GM12801 (cell line): ENCODE measurements around the gene CCM2.

ENCODE experiments used
- TF ChIP-seq, protein P1 (sequence below): IDR thresholded peaks from one replicate; pipeline ENCODE4 v1.5.1; 2011; ENCODE audit warnings: control low read depth; ENCODE audit not compliant: insufficient read length; ENCODE audit errors: extremely low read depth

The CCM2 gene

DNA sequence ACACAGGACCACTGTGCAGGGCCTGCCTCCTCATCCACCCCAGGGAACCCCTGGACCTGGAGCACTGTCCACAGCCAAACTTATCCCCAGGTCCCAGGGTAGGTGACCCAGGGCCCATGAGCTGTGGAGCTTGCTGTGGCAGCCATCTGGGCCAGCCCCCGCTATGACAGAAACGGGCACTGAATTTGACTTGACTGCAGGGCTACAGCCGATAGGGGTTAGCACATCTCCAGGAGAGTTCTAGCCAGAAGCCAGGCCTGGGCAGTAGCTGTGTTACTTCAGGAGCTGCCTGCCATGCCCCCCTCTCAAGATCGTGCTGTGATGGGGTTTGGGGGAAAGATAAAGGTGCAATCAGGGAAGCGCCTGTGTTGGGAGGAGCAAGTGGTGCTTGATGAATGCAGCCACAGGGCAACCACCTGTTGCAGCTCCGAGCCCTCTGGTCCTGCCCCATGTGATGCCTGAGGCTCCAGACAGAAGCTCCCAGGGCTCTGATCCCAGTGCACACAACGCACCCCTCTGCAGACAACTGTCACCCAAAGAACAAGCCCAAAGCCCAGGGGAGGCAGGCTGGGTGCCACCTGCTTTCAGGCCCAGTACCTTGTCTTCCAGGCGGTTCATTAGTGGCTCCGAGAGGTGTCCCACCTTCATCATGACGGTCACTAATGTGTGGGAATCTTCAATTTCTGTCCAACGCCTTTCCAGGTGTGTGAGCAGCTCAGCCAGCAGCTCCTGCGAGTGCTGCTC is 105.0 kb downstream of the CCM2 start:
- TF ChIP-seq, protein P1, sequence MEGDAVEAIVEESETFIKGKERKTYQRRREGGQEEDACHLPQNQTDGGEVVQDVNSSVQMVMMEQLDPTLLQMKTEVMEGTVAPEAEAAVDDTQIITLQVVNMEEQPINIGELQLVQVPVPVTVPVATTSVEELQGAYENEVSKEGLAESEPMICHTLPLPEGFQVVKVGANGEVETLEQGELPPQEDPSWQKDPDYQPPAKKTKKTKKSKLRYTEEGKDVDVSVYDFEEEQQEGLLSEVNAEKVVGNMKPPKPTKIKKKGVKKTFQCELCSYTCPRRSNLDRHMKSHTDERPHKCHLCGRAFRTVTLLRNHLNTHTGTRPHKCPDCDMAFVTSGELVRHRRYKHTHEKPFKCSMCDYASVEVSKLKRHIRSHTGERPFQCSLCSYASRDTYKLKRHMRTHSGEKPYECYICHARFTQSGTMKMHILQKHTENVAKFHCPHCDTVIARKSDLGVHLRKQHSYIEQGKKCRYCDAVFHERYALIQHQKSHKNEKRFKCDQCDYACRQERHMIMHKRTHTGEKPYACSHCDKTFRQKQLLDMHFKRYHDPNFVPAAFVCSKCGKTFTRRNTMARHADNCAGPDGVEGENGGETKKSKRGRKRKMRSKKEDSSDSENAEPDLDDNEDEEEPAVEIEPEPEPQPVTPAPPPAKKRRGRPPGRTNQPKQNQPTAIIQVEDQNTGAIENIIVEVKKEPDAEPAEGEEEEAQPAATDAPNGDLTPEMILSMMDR, result no peak

DNA sequence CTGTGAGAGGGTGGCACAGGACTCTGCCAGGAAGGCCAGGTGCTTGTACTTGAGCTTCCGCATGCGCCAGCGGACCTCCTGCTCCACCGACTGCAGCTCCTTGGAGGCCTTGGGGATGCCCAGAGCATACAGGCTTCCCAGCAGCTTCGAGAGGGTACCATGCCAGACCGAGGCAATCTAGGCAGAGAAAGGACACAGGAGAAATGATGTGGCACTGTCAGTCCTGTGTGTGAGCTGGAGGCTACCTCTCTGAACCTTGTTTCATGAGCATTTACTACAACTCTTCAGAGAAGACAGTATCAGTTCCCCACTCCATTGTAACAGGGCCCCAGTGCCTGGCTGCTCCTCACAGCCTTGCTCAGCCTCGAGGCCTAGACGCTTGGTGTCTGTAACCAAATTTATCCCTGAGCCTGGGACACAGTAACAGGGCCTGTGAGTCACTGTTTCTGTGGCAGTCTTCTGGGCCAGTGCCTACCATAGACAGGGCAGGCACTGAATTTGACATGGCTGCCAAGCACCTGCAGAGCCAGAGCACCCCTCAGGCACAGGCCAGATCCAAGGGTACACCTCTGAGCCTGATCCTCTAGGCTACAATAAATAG is 105.7 kb downstream of the CCM2 start:
- TF ChIP-seq, protein P1, result no peak

DNA sequence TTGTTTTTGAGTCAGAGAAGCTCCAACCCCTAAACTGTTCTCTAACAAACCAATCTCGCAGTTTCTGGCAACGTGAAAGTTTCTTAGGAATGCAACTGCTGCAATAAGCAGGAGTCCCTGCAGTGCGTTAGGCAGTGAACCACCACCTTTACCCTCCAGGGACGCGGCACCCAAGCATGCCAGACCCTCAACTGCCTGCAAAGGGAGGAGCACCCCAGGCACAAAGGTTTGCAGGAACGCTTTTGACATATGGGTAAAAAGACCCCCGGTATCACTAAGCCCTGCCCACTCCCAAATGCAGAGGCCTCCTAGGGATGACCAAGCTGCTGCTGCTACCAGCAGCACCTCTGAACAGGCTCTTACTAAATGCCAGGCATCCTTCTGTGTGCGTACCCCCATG is 106.8 kb downstream of the CCM2 start:
- TF ChIP-seq, protein P1, result no peak

DNA sequence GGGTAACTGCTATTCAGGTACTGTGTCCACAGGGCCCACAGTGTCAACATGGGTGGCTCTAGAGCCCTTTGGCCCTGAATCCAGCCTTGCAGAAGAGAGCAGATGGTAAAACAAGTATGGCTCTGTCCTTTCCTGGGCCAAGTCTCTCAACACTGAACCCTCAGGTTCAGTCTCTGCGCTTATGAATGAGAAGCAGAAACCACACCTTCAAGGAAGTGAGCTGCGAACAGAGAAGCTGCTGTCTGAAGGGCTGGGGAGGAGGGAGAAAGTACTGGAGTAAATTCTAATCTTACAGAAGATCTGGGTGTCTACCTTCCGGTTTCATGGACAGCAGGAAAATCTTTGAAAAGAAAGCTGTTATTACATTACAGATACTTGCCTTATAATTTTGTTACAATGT is 107.4 kb downstream of the CCM2 start:
- TF ChIP-seq, protein P1, result no peak

DNA sequence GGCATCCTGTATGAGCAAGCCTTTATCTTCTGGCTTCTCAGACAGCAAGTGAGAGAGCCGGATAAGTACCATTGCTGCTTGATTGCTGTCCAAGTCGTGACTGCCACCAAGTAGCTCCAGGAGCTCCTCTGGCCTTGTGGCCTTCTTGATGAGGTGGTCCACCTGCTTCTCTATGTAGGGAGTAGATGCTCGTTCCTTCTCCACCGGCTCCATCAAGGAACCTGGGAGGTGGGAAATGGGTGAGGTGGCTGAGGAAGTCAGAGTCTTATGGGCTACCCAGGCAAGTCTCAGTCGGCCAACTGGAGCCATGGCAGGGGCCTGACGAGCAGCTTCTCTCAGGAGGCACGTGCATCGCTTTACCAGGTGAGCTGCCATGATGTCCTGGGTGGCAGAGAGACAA is 108.9 kb downstream of the CCM2 start:
- TF ChIP-seq, protein P1, result no peak

DNA sequence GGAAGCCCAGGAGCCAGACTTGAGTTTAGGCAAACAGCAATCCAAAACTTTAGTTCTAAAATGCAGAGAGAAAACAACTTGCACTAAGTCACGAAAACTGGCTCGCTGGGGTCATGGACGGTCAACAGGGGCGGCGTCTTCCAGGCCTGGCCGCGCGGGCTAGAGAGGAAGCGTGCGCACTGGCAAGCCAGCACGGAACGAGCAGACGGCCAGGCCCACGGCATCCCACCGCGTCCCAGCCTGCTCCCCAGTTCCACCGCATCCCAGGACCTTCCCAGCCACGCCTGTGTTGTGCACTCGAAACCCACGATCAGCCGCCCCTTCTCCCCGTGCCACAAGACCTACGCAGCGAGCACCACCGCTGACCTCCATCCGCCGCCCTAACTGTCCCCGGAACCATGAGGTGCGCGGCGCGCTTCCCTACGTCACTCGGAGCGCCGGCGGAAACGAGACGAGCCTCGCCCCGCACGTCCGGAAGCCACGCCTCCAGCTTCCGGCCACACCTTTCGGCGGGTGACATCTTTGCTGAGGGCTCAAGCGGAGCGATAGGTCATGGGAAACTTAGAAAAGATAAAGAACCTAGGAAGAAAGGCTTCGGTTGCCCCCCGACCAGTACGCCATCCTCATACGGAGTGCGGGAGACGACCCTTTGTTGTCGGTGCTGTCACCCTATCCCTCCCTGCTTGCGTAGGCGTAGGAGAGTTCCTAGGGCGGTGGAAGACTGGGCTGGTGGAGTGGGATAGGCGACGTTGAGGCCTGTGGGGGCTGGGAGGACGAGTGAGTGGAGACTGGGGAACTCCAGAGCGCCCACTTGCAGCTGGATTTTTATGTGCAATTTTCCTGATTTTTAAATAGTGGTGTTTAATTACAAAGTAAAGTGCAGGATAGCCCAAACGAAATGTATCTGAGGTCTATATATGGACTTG is 111.6 kb downstream of the CCM2 start, which contains the start of gene TBRG4:
Gene TBRG4 (minus strand): TSS at position 400 of the 926 bp plus-strand sequence. CDS start 2,460 bp downstream, outside the sequence.
- TF ChIP-seq, protein P1, result no peak

DNA sequence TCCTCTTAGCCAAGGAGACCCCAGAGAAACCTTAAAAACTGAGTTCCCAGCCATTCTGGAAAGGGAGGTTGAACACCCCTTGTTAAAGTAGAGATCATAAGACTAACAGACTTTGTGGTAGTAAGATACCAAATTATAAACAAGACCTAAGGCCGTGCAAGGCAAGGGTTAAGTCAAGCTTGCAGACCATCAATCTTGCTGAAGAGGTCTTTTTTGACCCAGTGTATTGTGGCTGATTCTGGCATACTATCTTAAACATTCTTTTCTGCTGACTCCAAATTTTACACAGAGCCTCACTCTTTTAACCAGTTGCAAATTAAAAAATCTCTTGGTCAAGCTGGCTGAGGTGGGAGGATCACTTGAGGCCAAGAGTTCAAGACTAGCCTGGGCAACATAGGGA is 112.6 kb downstream of the CCM2 start:
- TF ChIP-seq, protein P1, result no peak
